ENCODE results near the gene DMD. TPM values are rescaled to one million over a fixed set of nuclear protein-coding genes. Genes with fewer than 3 reads are reported as not detected.

Gene DMD
- total RNA-seq, 2 experiments from 2014 or later = 0.20 to 0.47 TPM

- H3K9me3 Mint-ChIP-seq = no peaks in the 10 kb centered on the region
- Histone ChIP-seq H3K4me1 (ENCODE audit: insufficient read depth, low read length) (no peaks in the 10 kb centered on the region), H3K9me3 (ENCODE audit: control insufficient read depth in 1 of 2, insufficient read depth in 1 of 2, low read length in 2 of 2) (no peaks in the 10 kb centered on the region), H3K36me3 (ENCODE audit: insufficient read depth, low read length) (no peaks in the 10 kb centered on the region), H3K27me3 (ENCODE audit: control insufficient read depth in 1 of 2, insufficient read depth in 2 of 2, low read length in 2 of 2) (no peaks in the 10 kb centered on the region), H3K4me3 (ENCODE audit: low read length) (no peak overlapping the region), H3K27ac (ENCODE audit: low read depth in 1 of 2, low read length in 2 of 2) (no peak overlapping the region)
- intact Hi-C loops (cut with DNase I, micrococcal nuclease) = no loop called here
- H3K4me3 Mint-ChIP-seq = no peak overlapping the region
- ATAC-seq (ENCODE audit: poor library complexity) (no peak), DNase-seq (no peak)
- CTCF ChIA-PET = interaction anchor here (0.5 kb wide), 1 partner anchor 117 kb away, joined by 4 read pairs; no protein-coding TSS in a partner anchor
- no peaks in the 10 kb centered on the region for H3K27me3 Mint-ChIP-seq
- no peaks in the 10 kb centered on the region for H3K36me3 Mint-ChIP-seq (ENCODE audit: low read depth)
- no peaks in the 10 kb centered on the region for H3K4me1 Mint-ChIP-seq (ENCODE audit: low read depth)
- no peak for TF ChIP-seq CTCF (IDR thresholded peaks at IDR 0.05)
- H3K27ac Mint-ChIP-seq = no peak overlapping the region
- POLR2A ChIA-PET = no interaction called here
These were observed 1663.9 kb downstream of the DMD start for GRCh38 chrX:31547416-31547815.

DNA sequence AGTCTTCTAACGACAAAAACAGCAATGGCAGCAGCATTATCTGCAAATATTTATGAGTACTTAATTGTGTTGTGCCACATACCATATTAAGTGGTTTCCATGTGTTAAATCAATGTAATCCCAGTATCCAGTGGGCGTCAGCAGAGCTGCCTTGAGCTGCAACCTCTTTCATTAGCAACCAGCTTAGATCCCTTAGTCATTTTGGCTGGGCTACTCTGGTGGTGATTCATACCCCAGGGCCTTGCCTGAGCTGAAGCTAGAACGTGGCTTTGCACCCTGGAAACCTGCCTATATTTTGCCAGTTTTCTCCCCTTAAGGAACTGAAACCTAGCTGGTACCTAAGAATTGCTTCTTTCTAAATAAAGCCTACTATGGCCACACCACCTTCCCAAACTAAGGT lies 1665.2 kb downstream of the DMD start:
- intact Hi-C loops (cut with DNase I, micrococcal nuclease) = no loop called here
- DNase-seq = no peak
- no peaks in the 10 kb centered on the region for H3K27me3 ChIP-seq (ENCODE audit: control insufficient read depth in 1 of 2, insufficient read depth in 2 of 2, low read length in 2 of 2)
- Mint-ChIP-seq H3K9me3 (no peaks in the 10 kb centered on the region), H3K4me3 (no peak overlapping the region), H3K4me1 (ENCODE audit: low read depth) (no peaks in the 10 kb centered on the region), H3K36me3 (ENCODE audit: low read depth) (no peaks in the 10 kb centered on the region), H3K27ac (no peak overlapping the region), H3K27me3 (no peaks in the 10 kb centered on the region)
- no peak overlapping the region for H3K27ac ChIP-seq (ENCODE audit: low read depth in 1 of 2, low read length in 2 of 2)
- no peak for ATAC-seq (ENCODE audit: poor library complexity)
- TF ChIP-seq CTCF (IDR thresholded peaks at IDR 0.05) = no peak
- no peaks in the 10 kb centered on the region for H3K4me1 ChIP-seq (ENCODE audit: insufficient read depth, low read length)
- no peak overlapping the region for H3K4me3 ChIP-seq (ENCODE audit: low read length)
- CTCF ChIA-PET = no interaction called here
- H3K9me3 ChIP-seq (ENCODE audit: control insufficient read depth in 1 of 2, insufficient read depth in 1 of 2, low read length in 2 of 2) = no peaks in the 10 kb centered on the region
- no peaks in the 10 kb centered on the region for H3K36me3 ChIP-seq (ENCODE audit: insufficient read depth, low read length)
- POLR2A ChIA-PET = no interaction called here

GRCh38 chrX:31545726-31546125 lies 1665.6 kb downstream of the DMD start:
- Histone ChIP-seq H3K27ac (ENCODE audit: low read depth in 1 of 2, low read length in 2 of 2) (no peak overlapping the region), H3K36me3 (ENCODE audit: insufficient read depth, low read length) (no peaks in the 10 kb centered on the region), H3K4me3 (ENCODE audit: low read length) (no peak overlapping the region), H3K27me3 (ENCODE audit: control insufficient read depth in 1 of 2, insufficient read depth in 2 of 2, low read length in 2 of 2) (no peaks in the 10 kb centered on the region), H3K9me3 (ENCODE audit: control insufficient read depth in 1 of 2, insufficient read depth in 1 of 2, low read length in 2 of 2) (no peaks in the 10 kb centered on the region), H3K4me1 (ENCODE audit: insufficient read depth, low read length) (no peaks in the 10 kb centered on the region)
- POLR2A ChIA-PET = no interaction called here
- DNase-seq = no peak
- CTCF ChIA-PET = no interaction called here
- ATAC-seq (ENCODE audit: poor library complexity) = no peak
- no peaks in the 10 kb centered on the region for H3K27me3 Mint-ChIP-seq
- no peaks in the 10 kb centered on the region for H3K4me1 Mint-ChIP-seq (ENCODE audit: low read depth)
- TF ChIP-seq CTCF (IDR thresholded peaks at IDR 0.05) = no peak
- H3K36me3 Mint-ChIP-seq (ENCODE audit: low read depth) = no peaks in the 10 kb centered on the region
- intact Hi-C loops (cut with DNase I, micrococcal nuclease) = no loop called here
- no peak overlapping the region for H3K27ac Mint-ChIP-seq
- no peak overlapping the region for H3K4me3 Mint-ChIP-seq
- no peaks in the 10 kb centered on the region for H3K9me3 Mint-ChIP-seq

Measured in CD4-positive, alpha-beta T cell (primary cell).